ENCODE results near the gene TMPO. TPM values are rescaled to one million over a fixed set of nuclear protein-coding genes. Genes with fewer than 3 reads are reported as not detected.

TMPO gene
- polyA plus RNA-seq, 1 of the 3 experiments (the other 2 are of a cell fraction) = 20.8 TPM

- ChIA-PET CTCF (interaction anchor here (3.2 kb wide), 1 partner anchor 20 kb away, joined by 13 read pairs; no protein-coding TSS in a partner anchor), POLR2A (no interaction called here)
- no peaks in the 10 kb centered on the region for H3K36me3 ChIP-seq (replicated peaks in 1 of 2; ENCODE audit: control insufficient read depth in 1 of 2, insufficient read depth in 2 of 2, low read length in 1 of 2)
- no peak overlapping the region for H3K27ac ChIP-seq (ENCODE audit: low read depth in 2 of 2, low read length in 1 of 2)
- H3F3A ChIP-seq (replicated peaks; ENCODE audit: insufficient read depth) = peaks cover 2% of the 10 kb centered on the region
- no peak overlapping the region for H3K9ac ChIP-seq
- no peak for TF ChIP-seq EZH2phosphoT487 (IDR thresholded peaks at IDR 0.05; ENCODE audit: borderline replicate concordance, low read depth)
- TF ChIP-seq CTCF (IDR thresholded peaks at IDR 0.05) = no peak
- no peak for TF ChIP-seq FOXM1 (IDR thresholded peaks at IDR 0.05; ENCODE audit: low read depth)
- TF ChIP-seq YY1 (IDR thresholded peaks at IDR 0.05; ENCODE audit: low read depth) = no peak
- no peak for TF ChIP-seq CHD2 (IDR thresholded peaks at IDR 0.05; ENCODE audit: low read length, partially characterized antibody)
- TF ChIP-seq ELF1 (IDR thresholded peaks at IDR 0.05) = no peak
- TF ChIP-seq TAF1 (IDR thresholded peaks at IDR 0.05; ENCODE audit: borderline replicate concordance, low read depth, low read length) = no peak
- TF ChIP-seq JUND (IDR thresholded peaks at IDR 0.05) = no peak
- TF ChIP-seq RCOR1 (IDR thresholded peaks at IDR 0.05; ENCODE audit: low read length) = no peak
- H3K4me3 ChIP-seq (ENCODE audit: low read depth in 2 of 2, low read length in 1 of 2) = no peak overlapping the region
- H3K79me2 ChIP-seq (ENCODE audit: insufficient read depth) = no peaks in the 10 kb centered on the region
- no peaks in the 10 kb centered on the region for H4K20me1 ChIP-seq (ENCODE audit: insufficient read depth)
- WGBS (ENCODE audit: low lambda C conversion rate) = 99% methylated on average over 4 of the region's 5 CpGs
- no peak for DNase-seq
- H3K9me3 ChIP-seq = no peaks in the 10 kb centered on the region
- H3K9me2 ChIP-seq = no peaks in the 10 kb centered on the region
- H3K4me2 ChIP-seq = no peak overlapping the region
- 0 out of 4 replicates have a peak, but pooled peaks cover 0 to 1% of the 10 kb centered on the region in 2 experiments for H3K4me1 ChIP-seq (ENCODE audit: control insufficient read depth in 1 of 2, insufficient read depth in 2 of 2, low read depth in 1 of 2, low read length in 1 of 2)
- H2AFZ ChIP-seq (ENCODE audit: low read depth) = no peak overlapping the region
- no peaks in the 10 kb centered on the region for H3K27me3 ChIP-seq (ENCODE audit: insufficient read depth)
Measured at GRCh38 chr12:98587084-98587483, 71.7 kb downstream of the TMPO start.

- no peaks in the 10 kb centered on the region for H3K9me3 ChIP-seq
- no peak for DNase-seq
- H3K4me1 ChIP-seq (ENCODE audit: control insufficient read depth in 1 of 2, insufficient read depth in 2 of 2, low read depth in 1 of 2, low read length in 1 of 2) = peaks cover 0 to 9% of the 10 kb centered on the region in 2 experiments; a peak in 2 of 4 replicates
- H2AFZ ChIP-seq (ENCODE audit: low read depth) = no peak overlapping the region
- no peaks in the 10 kb centered on the region for H3K27me3 ChIP-seq (ENCODE audit: insufficient read depth)
- CTCF ChIA-PET = interaction anchor here (1.0 to 1.6 kb wide), 3 partner anchors 20 to 63 kb away, joined by 3 to 8 read pairs (median 7); no protein-coding TSS in a partner anchor
- H3F3A ChIP-seq (replicated peaks; ENCODE audit: insufficient read depth) = peaks cover 6% of the 10 kb centered on the region
- no peaks in the 10 kb centered on the region for H3K9me2 ChIP-seq
- no peak overlapping the region for H3K4me3 ChIP-seq (ENCODE audit: low read depth in 2 of 2, low read length in 1 of 2)
- H4K20me1 ChIP-seq (ENCODE audit: insufficient read depth) = peaks cover 19% of the 10 kb centered on the region
- no peak overlapping the region for H3K27ac ChIP-seq (ENCODE audit: low read depth in 2 of 2, low read length in 1 of 2)
- 81% methylated on average over 4 of the region's 4 CpGs for WGBS (ENCODE audit: low lambda C conversion rate)
- no peak overlapping the region for H3K4me2 ChIP-seq
- peaks cover 27% of the 10 kb centered on the region for H3K79me2 ChIP-seq (ENCODE audit: insufficient read depth)
- POLR2A ChIA-PET = no interaction called here
- no peak overlapping the region for H3K9ac ChIP-seq
- H3K36me3 ChIP-seq (replicated peaks in 1 of 2; ENCODE audit: control insufficient read depth in 1 of 2, insufficient read depth in 2 of 2, low read length in 1 of 2) = peaks cover 8 to 11% of the 10 kb centered on the region in 2 experiments
- TF ChIP-seq RFX5 (IDR thresholded peaks at IDR 0.05; ENCODE audit: low read length) (no peak), CTCF (IDR thresholded peaks at IDR 0.05) (no peak), MXI1 (IDR thresholded peaks at IDR 0.05; ENCODE audit: low read depth, low read length) (no peak), POLR2AphosphoS5 (IDR thresholded peaks at IDR 0.05; ENCODE audit: low read depth, low read length) (no peak), ZBTB33 (IDR thresholded peaks at IDR 0.05; ENCODE audit: borderline replicate concordance, low read depth) (no peak), FOXJ3 (CRISPR knock-in tag; IDR thresholded peaks at IDR 0.05) (no peak), IRF3 (IDR thresholded peaks at IDR 0.05; ENCODE audit: low read depth, low read length) (no peak), USF1 (IDR thresholded peaks at IDR 0.05; ENCODE audit: borderline replicate concordance, low read depth) (no peak), GABPA (IDR thresholded peaks at IDR 0.05; ENCODE audit: low read depth) (no peak), SIN3A (IDR thresholded peaks at IDR 0.05; ENCODE audit: borderline replicate concordance, low read depth, low read length) (no peak), CHD2 (IDR thresholded peaks at IDR 0.05; ENCODE audit: low read length, partially characterized antibody) (no peak), PBX3 (IDR thresholded peaks at IDR 0.05) (no peak)
Measured at GRCh38 chr12:98591209-98591608, 75.8 kb downstream of the TMPO start.
